NK-92 (cell line): Measurements from ENCODE around the gene RAB11FIP3.

Experiments
- DNase-seq: peaks from one replicate; lab custom pipeline; 2025; ENCODE audit not compliant: unreplicated experiment; lab: John Stamatoyannopoulos, UW

The RAB11FIP3 gene

GRCh38 chr16:515175-515938 lies 89.9 kb downstream of the RAB11FIP3 start:
- no peak for DNase-seq

- DNase-seq: no peak
Measured at GRCh38 chr16:515939-516226, 90.4 kb downstream of the RAB11FIP3 start.

GRCh38 chr16:516301-516700 lies 90.9 kb downstream of the RAB11FIP3 start:
- DNase-seq: no peak

- no peak for DNase-seq
Measured at GRCh38 chr16:518858-519257, 93.4 kb downstream of the RAB11FIP3 start.

- DNase-seq: no peak
Measured at GRCh38 chr16:519425-519824, 94.0 kb downstream of the RAB11FIP3 start.

- DNase-seq: no peak
Measured at GRCh38 chr16:519841-520687, 94.6 kb downstream of the RAB11FIP3 start.

GRCh38 chr16:520847-521246 lies 95.4 kb downstream of the RAB11FIP3 start:
- no peak for DNase-seq

- no peak for DNase-seq
Measured at GRCh38 chr16:521381-522210, 96.1 kb downstream of the RAB11FIP3 start.

- DNase-seq: no peak
Measured at GRCh38 chr16:522320-523096, 97.1 kb downstream of the RAB11FIP3 start.

- DNase-seq: no peak
Measured at GRCh38 chr16:523097-523741, 97.8 kb downstream of the RAB11FIP3 start.

- DNase-seq: no peak
Measured at GRCh38 chr16:524274-525040, 99.0 kb downstream of the RAB11FIP3 start.

GRCh38 chr16:525123-525519 lies 99.7 kb downstream of the RAB11FIP3 start:
- no peak for DNase-seq

GRCh38 chr16:525520-526180 lies 100.2 kb downstream of the RAB11FIP3 start:
- DNase-seq: no peak

- no peak for DNase-seq
Measured at GRCh38 chr16:526181-527014, 100.9 kb downstream of the RAB11FIP3 start.

- no peak for DNase-seq
Measured at GRCh38 chr16:527015-527903, 101.8 kb downstream of the RAB11FIP3 start, which contains the start of gene CAPN15. Gene CAPN15, plus strand, starts transcription at chr16:527712. Its CDS starts 19,127 bp downstream, at chr16:546839.

GRCh38 chr16:528111-529011 lies 102.9 kb downstream of the RAB11FIP3 start:
- DNase-seq: no peak
